ENCODE data around the gene NPHP1.

- no peak for TF ChIP-seq CTCF (IDR thresholded peaks at IDR 0.05)
- no peak for TF ChIP-seq POLR2A (IDR thresholded peaks at IDR 0.05)
Measured at GRCh38 chr2:110216199-110216598, 11.4 kb upstream of the NPHP1 start.

All from lower leg skin (tissue), 3 donors.